Psoas muscle (tissue), 8 donors: ENCODE results near the gene CNTNAP2. TPM values are rescaled to one million over a fixed set of nuclear protein-coding genes. Genes with fewer than 3 reads are reported as not detected.
A peak's percentile ranks its signal among the peaks of the same experiment; 100 is the strongest.

Experiments
- ATAC-seq, 4 donors: fragments of 200-7000 bp; cut with Tn5 transposase; one replicate each; pipeline ENCODE4 v1.9.1; 2020; ENCODE audit warnings: moderate library complexity in 3 of 4, mild to moderate bottlenecking in 2 of 4
- DNase-seq, 2 donors: peaks; one replicate each; pipeline ENCODE4 v3.0.0-alpha.2; 2020
- H3K27ac ChIP-seq: fragments of 200-600 bp; one replicate; pipeline ENCODE4 v1.8.0; 2022
- H3K27me3 ChIP-seq, 3 donors: fragments of 200-600 bp in 1 of 3; one replicate each; pipeline versions ENCODE4 v1.6.1 to v1.8.0; 2013 to 2022; ENCODE audit warnings: low read length in 2 of 3, mild to moderate bottlenecking in 2 of 3, moderate library complexity in 1 of 3; ENCODE audit not compliant: insufficient read depth in 3 of 3
- H3K36me3 ChIP-seq, 2 donors: fragments of 200-600 bp in 1 of 2; one replicate each; pipeline versions ENCODE4 v1.6.1 to v1.8.0; 2013 to 2022; ENCODE audit warnings: low read depth in 1 of 2, mild to moderate bottlenecking in 1 of 2, moderate library complexity in 1 of 2; ENCODE audit not compliant: insufficient read depth in 1 of 2
- H3K4me1 ChIP-seq: fragments of 200-600 bp; one replicate; pipeline ENCODE4 v1.8.0; 2022
- H3K4me3 ChIP-seq: fragments of 200-600 bp; one replicate; pipeline ENCODE4 v1.8.0; 2022; ENCODE audit warnings: mild to moderate bottlenecking
- H3K9me3 ChIP-seq: fragments of 200-600 bp; one replicate; pipeline ENCODE4 v1.8.0; 2022
- WGBS, 3 donors: extraction: QIAGEN DNeasy Blood & Tissue Kit; methylation state at CpG; one replicate each; pipeline versions ENCODE4 v1.1.6 to v1.1.7; 2013; 5-methylcytosine and 5-hydroxymethylcytosine counted together
- intact Hi-C, 2 donors: fragments of 100-400 bp; cut with DNase I; formaldehyde crosslinking; loops; one replicate each; pipeline versions ENCODE4 v1.11.0 to v1.14.2; 2022
- polyA plus RNA-seq, 3 donors: library from polyadenylated mRNA; stranded (reverse); fragments of 200-250 nt; gene quantifications; one replicate each; pipeline ENCODE4 v1.2.3, GENCODE V29; 2013
- total RNA-seq, 4 donors: library from RNA; stranded (reverse); fragmentation: NEBNext Ultra II Directional in 2 of 4; extraction: Animal tissue kit (Norgen Biotek cat#: 25700) in 2 of 4; gene quantifications; one replicate each; pipeline versions ENCODE4 v1.2.1 to v1.2.4, GENCODE V29; 2021 to 2023
- TF ChIP-seq, protein P1 (sequence below): fragments of 200-600 bp; IDR thresholded peaks from one replicate; pipeline ENCODE4 v1.8.0; 2022; ENCODE audit warnings: antibody characterized with exemption
- donor health status: healthy with polysubstance abuse.
- donor health status: DM: no; HTN: no; CAD: no; lungs with moderate emphysema.
- donor health status: Bipolar disorder and iron deficiency.
- donor health status: healthy.
- donor health status: DM: yes; HTN: yes; CAD: no.
- donor health status: DM: no; HTN: no; CAD: no.
- donor health status: DM: no; HTN: no; CAD: no.
- donor health status: DM: yes; HTN: yes; CAD: no.

CNTNAP2 gene
- total and polyA plus RNA-seq, 7 donors: 0.01 to 0.13 TPM; not detected in 5

DNA sequence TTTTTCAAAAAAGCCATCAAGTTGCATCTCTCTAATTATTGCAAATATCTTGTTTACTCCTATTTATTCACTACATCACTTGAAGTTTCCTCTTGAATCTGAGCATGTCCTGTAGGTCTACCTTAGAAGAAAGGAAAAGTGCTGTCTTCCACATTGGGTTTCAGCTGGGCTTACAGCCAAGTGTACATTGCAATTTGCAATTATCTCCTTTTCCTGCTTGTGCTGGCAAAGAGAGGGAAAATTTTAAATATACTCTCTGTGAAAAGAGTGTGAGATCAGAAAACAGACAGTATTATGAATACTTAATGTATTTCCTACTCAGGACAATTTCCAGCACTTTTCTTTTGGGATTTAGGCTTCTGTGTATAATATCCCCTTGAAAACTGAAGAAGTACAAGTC lies 839.7 kb downstream of the CNTNAP2 start:
- Histone ChIP-seq H3K4me1 (no peaks in the 10 kb centered on the region), H3K27me3 (no peaks in the 10 kb centered on the region), H3K36me3 (no peaks in the 10 kb centered on the region), H3K27ac (no peak overlapping the region), H3K9me3 (no peaks in the 10 kb centered on the region), H3K4me3 (no peak overlapping the region)
- no peak for ATAC-seq
- intact Hi-C loops: no loop called here
- TF ChIP-seq, protein P1, sequence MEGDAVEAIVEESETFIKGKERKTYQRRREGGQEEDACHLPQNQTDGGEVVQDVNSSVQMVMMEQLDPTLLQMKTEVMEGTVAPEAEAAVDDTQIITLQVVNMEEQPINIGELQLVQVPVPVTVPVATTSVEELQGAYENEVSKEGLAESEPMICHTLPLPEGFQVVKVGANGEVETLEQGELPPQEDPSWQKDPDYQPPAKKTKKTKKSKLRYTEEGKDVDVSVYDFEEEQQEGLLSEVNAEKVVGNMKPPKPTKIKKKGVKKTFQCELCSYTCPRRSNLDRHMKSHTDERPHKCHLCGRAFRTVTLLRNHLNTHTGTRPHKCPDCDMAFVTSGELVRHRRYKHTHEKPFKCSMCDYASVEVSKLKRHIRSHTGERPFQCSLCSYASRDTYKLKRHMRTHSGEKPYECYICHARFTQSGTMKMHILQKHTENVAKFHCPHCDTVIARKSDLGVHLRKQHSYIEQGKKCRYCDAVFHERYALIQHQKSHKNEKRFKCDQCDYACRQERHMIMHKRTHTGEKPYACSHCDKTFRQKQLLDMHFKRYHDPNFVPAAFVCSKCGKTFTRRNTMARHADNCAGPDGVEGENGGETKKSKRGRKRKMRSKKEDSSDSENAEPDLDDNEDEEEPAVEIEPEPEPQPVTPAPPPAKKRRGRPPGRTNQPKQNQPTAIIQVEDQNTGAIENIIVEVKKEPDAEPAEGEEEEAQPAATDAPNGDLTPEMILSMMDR: no peak
- no peak for DNase-seq

DNA sequence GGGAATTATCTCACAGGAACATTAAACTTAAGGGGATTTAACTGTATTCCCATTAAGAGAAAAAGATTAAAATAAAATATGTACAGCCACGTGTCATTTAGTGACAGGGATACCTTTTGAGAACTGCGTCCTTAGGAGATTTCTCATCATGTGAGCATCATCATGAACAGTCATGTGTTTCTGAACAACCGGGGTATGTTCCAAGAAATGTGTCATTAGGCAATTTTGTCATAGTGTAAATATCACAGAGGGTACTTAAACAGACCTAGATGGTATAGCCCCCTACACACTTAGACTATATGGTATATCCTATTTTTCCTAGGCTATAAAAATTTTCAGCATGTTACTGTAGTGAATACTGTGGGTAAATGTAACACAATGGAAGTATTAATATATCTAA lies 840.3 kb downstream of the CNTNAP2 start:
- intact Hi-C loops: no loop called here
- H3K27ac ChIP-seq: no peak overlapping the region
- no peak for ATAC-seq
- TF ChIP-seq, protein P1: no peak
- H3K27me3 ChIP-seq: no peaks in the 10 kb centered on the region
- DNase-seq: no peak
- H3K9me3 ChIP-seq: no peaks in the 10 kb centered on the region
- no peaks in the 10 kb centered on the region for H3K4me1 ChIP-seq
- no peak overlapping the region for H3K4me3 ChIP-seq
- 67 to 74% (median 69%) methylated on average over 3 of the region's 3 CpGs for WGBS, 3 donors
- H3K36me3 ChIP-seq: no peaks in the 10 kb centered on the region

DNA sequence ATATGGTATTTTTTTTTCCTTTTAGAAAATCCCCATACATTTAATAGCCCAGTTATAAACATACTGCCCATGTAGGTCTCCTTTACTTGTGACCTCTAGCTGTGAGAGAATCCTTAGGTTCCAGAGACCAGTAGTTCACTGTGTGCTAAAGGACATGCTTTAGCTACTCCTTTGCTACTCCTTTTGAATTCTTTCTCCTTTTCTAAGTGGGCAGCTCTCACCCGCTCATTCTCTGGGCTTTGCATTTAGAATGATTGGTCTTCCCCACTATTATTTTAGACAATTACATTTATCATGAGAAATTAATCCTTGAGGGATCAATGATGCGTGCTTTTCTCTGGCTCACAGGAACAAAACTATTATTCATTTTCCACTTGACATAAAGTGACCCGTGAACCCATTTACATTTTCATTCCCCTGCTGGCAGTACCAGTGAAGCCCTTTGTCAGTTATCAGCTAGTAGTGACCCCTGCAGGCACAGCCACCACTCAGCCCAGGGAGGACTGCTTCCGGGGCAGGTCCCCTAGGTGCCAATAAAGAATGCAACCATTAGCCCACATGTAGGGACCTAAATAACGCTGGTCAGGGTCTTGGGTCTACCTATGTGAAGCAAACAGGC lies 844.3 kb downstream of the CNTNAP2 start:
- Histone ChIP-seq H3K27ac (no peak overlapping the region), H3K36me3 (no peaks in the 10 kb centered on the region), H3K4me1 (no peaks in the 10 kb centered on the region), H3K27me3 (no peaks in the 10 kb centered on the region), H3K4me3 (no peak overlapping the region), H3K9me3 (no peaks in the 10 kb centered on the region)
- DNase-seq (no peak), ATAC-seq (no peak)
- WGBS, 3 donors: 57 to 66% (median 66%) methylated on average over 5 of the region's 5 CpGs
- TF ChIP-seq, protein P1: no peak
- intact Hi-C loops: no loop called here

DNA sequence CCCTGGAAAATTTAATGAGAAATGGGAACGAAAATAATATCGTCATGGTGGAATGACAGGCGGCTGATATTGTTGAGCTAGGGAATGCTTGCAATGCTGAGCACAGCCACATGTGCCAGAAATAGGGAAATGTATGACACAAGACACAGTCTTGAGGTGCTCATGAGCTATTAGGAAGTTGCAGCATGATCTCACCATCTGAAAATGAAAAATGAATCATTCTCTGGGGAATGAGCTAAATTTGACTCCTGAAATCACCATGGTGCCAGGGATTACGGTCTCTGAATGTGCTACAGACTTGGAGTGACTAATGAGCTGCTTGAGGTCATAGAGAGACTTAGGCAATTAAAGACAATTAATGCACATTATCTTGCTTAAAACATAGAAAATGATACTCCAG lies 845.0 kb downstream of the CNTNAP2 start:
- intact Hi-C loops: no loop called here
- Histone ChIP-seq H3K9me3 (no peaks in the 10 kb centered on the region), H3K27ac (no peak overlapping the region), H3K4me3 (no peak overlapping the region), H3K4me1 (no peaks in the 10 kb centered on the region), H3K36me3 (no peaks in the 10 kb centered on the region), H3K27me3 (no peaks in the 10 kb centered on the region)
- 30 to 37% (median 34%) methylated on average over 4 of the region's 4 CpGs for WGBS, 3 donors
- DNase-seq (no peak), ATAC-seq (peak in 3 of 4 donors; percentile 11 to 56 (median 21))
- TF ChIP-seq, protein P1: no peak

DNA sequence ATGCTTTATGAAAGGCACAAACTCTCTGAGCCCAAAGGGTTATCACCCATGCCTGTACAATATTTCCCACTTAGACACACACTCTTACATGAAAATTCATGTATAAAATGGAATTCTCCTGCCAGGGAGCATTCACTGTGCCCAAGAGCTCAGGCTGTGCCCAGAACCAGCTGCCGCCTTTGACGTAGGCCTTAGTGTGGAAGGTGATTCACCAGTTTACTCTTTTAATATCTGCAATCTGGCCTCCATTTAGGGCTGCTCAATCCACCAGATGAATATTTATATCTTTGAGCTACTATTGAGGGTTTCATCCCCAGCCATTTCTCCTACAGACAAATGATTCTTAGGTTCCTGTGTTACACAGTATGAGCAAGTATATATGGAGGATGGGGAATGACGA lies 849.7 kb downstream of the CNTNAP2 start:
- intact Hi-C loops: no loop called here
- TF ChIP-seq, protein P1: no peak
- no peak for DNase-seq

More for the DNA sequence above, 849.7 kb downstream of the CNTNAP2 start:
- Histone ChIP-seq H3K4me1 (no peaks in the 10 kb centered on the region), H3K4me3 (no peak overlapping the region), H3K27ac (no peak overlapping the region), H3K9me3 (no peaks in the 10 kb centered on the region), H3K36me3 (no peaks in the 10 kb centered on the region), H3K27me3 (no peaks in the 10 kb centered on the region)
- ATAC-seq: no peak
- 81 to 92% (median 86%) methylated on average over 3 of the region's 3 CpGs for WGBS, 3 donors
